Sigmoid colon (tissue), 7 donors: ENCODE measurements around the gene KIF2A. TPM values are rescaled to one million over a fixed set of nuclear protein-coding genes. Genes with fewer than 3 reads are reported as not detected.

ENCODE experiments used
- DNase-seq: peaks from one replicate; pipeline ENCODE4 v3.0.0-alpha.2; 2019
- H3K27ac ChIP-seq, 4 donors: fragments of 200-600 bp; sonication (generic); one replicate each; pipeline ENCODE4 v1.5.1; 2016 to 2019; ENCODE audit warnings: mild to moderate bottlenecking in 1 of 4
- H3K27me3 ChIP-seq, 3 donors: fragments of 200-600 bp; sonication (generic); one replicate each; pipeline ENCODE4 v1.5.1; 2019; ENCODE audit warnings: mild to moderate bottlenecking in 1 of 3
- H3K36me3 ChIP-seq, 4 donors: fragments of 200-600 bp; sonication (generic); one replicate each; pipeline ENCODE4 v1.5.1; 2016 to 2019
- H3K4me1 ChIP-seq, 4 donors: fragments of 200-600 bp; sonication (generic); one replicate each; pipeline ENCODE4 v1.5.1; 2017 to 2019
- H3K4me3 ChIP-seq, 4 donors: fragments of 200-600 bp; sonication (generic); one replicate each; pipeline ENCODE4 v1.5.1; 2017 to 2019; ENCODE audit warnings: mild to moderate bottlenecking in 2 of 4, moderate library complexity in 1 of 4
- H3K9me3 ChIP-seq, 4 donors: fragments of 200-600 bp in 3 of 4; sonication (generic) in 3 of 4; one replicate each; pipeline versions ENCODE4 v1.5.1 to v1.6.1; 2013 to 2019
- CTCF ChIP-seq, 4 experiments: fragments of 450-650 bp in 3 of 4; fragments of 200-600 bp in 1 of 4; IDR thresholded peaks; one replicate each; pipeline ENCODE4 v1.5.1; 2016 to 2019; ENCODE audit warnings: antibody characterized with exemption in 4 of 4, mild to moderate bottlenecking in 3 of 4, moderate library complexity in 2 of 4
- EP300 ChIP-seq, 4 donors: sonication (generic); formaldehyde crosslinking; IDR thresholded peaks; one replicate each; pipeline ENCODE4 v1.6.1; 2017; ENCODE audit warnings: antibody characterized with exemption in 4 of 4
- POLR2A ChIP-seq, 2 donors: fragments of 450-650 bp; IDR thresholded peaks; one replicate each; pipeline ENCODE4 v1.6.1; 2016; ENCODE audit warnings: antibody characterized with exemption in 2 of 2, mild to moderate bottlenecking in 2 of 2, moderate library complexity in 2 of 2
- POLR2AphosphoS5 ChIP-seq, 4 donors: sonication (generic); formaldehyde crosslinking; IDR thresholded peaks; one replicate each; pipeline ENCODE4 v1.6.1; 2017; ENCODE audit warnings: antibody characterized with exemption in 4 of 4
- WGBS, 2 donors: extraction: QIAGEN DNeasy Blood & Tissue Kit; methylation state at CpG; one replicate each; pipeline ENCODE4 v1.1.7; 2013; 5-methylcytosine and 5-hydroxymethylcytosine counted together
- intact Hi-C: fragments of 100-400 bp; cut with DNase I; formaldehyde crosslinking; loops from one replicate; pipeline ENCODE4 v1.15.1; 2023
- polyA plus RNA-seq, 3 donors: library from polyadenylated mRNA; stranded (reverse); fragments of 200-250 nt; gene quantifications; one replicate each; pipeline ENCODE4 v1.2.3, GENCODE V29; 2013
- total RNA-seq, 4 donors: library from RNA; depleted of rRNA; stranded (reverse); fragments of >200 nt; gene quantifications; one replicate each; pipeline ENCODE4 v1.1.0, GENCODE V29; 2016
- donor health status: healthy with polysubstance abuse.
- donor health status: Bipolar disorder and iron deficiency.
- donor health status: healthy.

Gene KIF2A
- total and polyA plus RNA-seq, 7 donors = 10.2 to 41.7 (median 29.6) TPM

GRCh38 chr5:62326302-62326701, 20.3 kb downstream of the KIF2A start:
- intact Hi-C loops = no loop called here
- no peak overlapping the region for H3K4me3 ChIP-seq
- H3K9me3 ChIP-seq = no peaks in the 10 kb centered on the region
- WGBS, 2 donors = 86 to 88% methylated on average over 1 of the region's 1 CpG
- no peak overlapping the region for H3K27ac ChIP-seq
- peaks cover 0 to 4% (median 0%) of the 10 kb centered on the region in 4 donors for H3K36me3 ChIP-seq
- DNase-seq = no peak
- peaks cover 0 to 14% (median 4%) of the 10 kb centered on the region in 4 donors for H3K4me1 ChIP-seq
- no peaks in the 10 kb centered on the region for H3K27me3 ChIP-seq
- TF ChIP-seq EP300 (IDR thresholded peaks at IDR 0.05) (no peak), POLR2AphosphoS5 (IDR thresholded peaks at IDR 0.05) (no peak), POLR2A (IDR thresholded peaks at IDR 0.05) (no peak), CTCF (IDR thresholded peaks at IDR 0.05) (no peak)

GRCh38 chr5:62326702-62327101, 20.7 kb downstream of the KIF2A start:
- TF ChIP-seq EP300 (IDR thresholded peaks at IDR 0.05) (no peak), POLR2A (IDR thresholded peaks at IDR 0.05) (no peak), CTCF (IDR thresholded peaks at IDR 0.05) (no peak), POLR2AphosphoS5 (IDR thresholded peaks at IDR 0.05) (no peak)
- intact Hi-C loops = no loop called here
- no peak for DNase-seq
- Histone ChIP-seq H3K4me3 (no peak overlapping the region), H3K4me1 (peaks cover 0 to 14% (median 4%) of the 10 kb centered on the region in 4 donors), H3K27me3 (no peaks in the 10 kb centered on the region), H3K27ac (no peak overlapping the region), H3K9me3 (no peaks in the 10 kb centered on the region), H3K36me3 (peaks cover 0 to 1% (median 0%) of the 10 kb centered on the region in 4 donors)
- WGBS, 2 donors = 94 to 97% methylated on average over 4 of the region's 4 CpGs

- TF ChIP-seq CTCF (IDR thresholded peaks at IDR 0.05) (no peak), EP300 (IDR thresholded peaks at IDR 0.05) (no peak), POLR2AphosphoS5 (IDR thresholded peaks at IDR 0.05) (no peak), POLR2A (IDR thresholded peaks at IDR 0.05) (no peak)
- H3K9me3 ChIP-seq = no peaks in the 10 kb centered on the region
- DNase-seq = no peak
- H3K36me3 ChIP-seq = no peaks in the 10 kb centered on the region
- WGBS, 2 donors = 80 to 82% methylated on average over 9 of the region's 9 CpGs
- no peaks in the 10 kb centered on the region for H3K27me3 ChIP-seq
- intact Hi-C loops = no loop called here
- H3K4me1 ChIP-seq = peaks cover 0 to 19% (median 4%) of the 10 kb centered on the region in 4 donors
- H3K4me3 ChIP-seq = no peak overlapping the region
- H3K27ac ChIP-seq = no peak overlapping the region
These were observed 21.4 kb downstream of the KIF2A start for GRCh38 chr5:62327138-62328053.

GRCh38 chr5:62328772-62329491, 22.9 kb downstream of the KIF2A start:
- WGBS, 2 donors = 84 to 89% methylated on average over 7 of the region's 7 CpGs
- no peaks in the 10 kb centered on the region for H3K27me3 ChIP-seq

More at GRCh38 chr5:62328772-62329491, 22.9 kb downstream of the KIF2A start:
- Histone ChIP-seq H3K4me3 (no peak overlapping the region), H3K27ac (no peak overlapping the region), H3K4me1 (peaks cover 0 to 19% (median 4%) of the 10 kb centered on the region in 4 donors), H3K9me3 (no peaks in the 10 kb centered on the region), H3K36me3 (no peaks in the 10 kb centered on the region)
- no peak for DNase-seq
- intact Hi-C loops = no loop called here
- TF ChIP-seq CTCF (IDR thresholded peaks at IDR 0.05) (no peak), POLR2A (IDR thresholded peaks at IDR 0.05) (no peak), EP300 (IDR thresholded peaks at IDR 0.05) (no peak), POLR2AphosphoS5 (IDR thresholded peaks at IDR 0.05) (no peak)
